Measurements from ENCODE around the gene GGA3.
"Not testable (repeated sequence)": the region's sequence is repeated elsewhere in the genome, so short reads cannot be mapped to it uniquely, and the experiment has no call there.

The GGA3 gene

DNA sequence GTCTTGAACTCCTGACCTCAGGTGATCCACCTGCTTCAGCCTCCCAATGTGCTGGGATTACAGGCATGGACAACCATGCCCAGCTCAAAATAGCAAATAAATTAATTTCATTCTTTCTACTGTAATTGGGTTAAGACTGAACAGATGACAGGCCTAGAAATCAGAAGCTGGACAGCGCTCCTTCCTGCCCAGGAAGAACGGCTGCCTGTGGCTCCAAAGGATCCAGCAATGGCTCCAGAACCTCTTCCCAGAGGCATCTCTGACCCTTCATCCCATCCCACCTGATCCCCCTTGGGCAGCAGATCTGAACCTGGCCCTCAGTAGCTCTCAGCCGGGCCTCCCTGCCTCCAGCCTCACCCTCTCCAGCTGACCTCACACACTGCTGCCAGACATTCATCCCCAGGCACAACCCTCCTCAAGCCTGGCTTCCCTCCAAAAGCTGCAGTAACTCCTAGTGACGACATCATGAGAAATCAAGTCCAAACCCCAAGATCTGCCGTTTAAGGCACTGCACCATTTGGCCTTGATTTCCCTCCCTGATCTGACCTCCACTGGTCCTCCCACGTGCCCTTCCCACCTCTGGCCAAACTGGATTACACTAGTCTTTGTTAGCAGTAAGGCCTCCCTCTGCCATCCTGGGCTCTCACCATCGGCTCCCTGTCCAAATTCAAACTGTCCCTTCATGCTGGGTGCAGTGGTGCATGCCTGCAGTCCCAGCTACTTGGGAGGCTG, 12.7 kb upstream of the GGA3 start:
- in situ Hi-C loops (cut with HindIII; ENCODE audit: low sequenced_read_pairs), result no loop called here

DNA sequence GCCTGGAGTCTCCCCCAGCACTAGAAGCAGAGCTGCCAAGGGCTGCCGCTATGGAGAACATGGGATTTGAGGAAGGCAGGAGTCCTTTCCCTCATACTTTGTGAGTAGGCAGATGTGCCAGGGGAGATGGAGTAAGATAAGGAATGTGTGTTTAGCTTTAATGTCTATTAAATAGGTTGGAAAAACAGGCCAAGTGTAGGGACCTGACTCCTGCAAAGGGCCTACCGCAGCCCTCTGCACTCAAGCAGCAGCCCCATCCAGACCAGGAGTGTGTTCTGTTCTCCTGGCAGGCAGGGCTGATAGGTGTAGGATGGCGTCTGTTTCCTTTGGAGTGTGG, 11.4 kb upstream of the GGA3 start:
- in situ Hi-C loops (cut with HindIII; ENCODE audit: low sequenced_read_pairs), result no loop called here

DNA sequence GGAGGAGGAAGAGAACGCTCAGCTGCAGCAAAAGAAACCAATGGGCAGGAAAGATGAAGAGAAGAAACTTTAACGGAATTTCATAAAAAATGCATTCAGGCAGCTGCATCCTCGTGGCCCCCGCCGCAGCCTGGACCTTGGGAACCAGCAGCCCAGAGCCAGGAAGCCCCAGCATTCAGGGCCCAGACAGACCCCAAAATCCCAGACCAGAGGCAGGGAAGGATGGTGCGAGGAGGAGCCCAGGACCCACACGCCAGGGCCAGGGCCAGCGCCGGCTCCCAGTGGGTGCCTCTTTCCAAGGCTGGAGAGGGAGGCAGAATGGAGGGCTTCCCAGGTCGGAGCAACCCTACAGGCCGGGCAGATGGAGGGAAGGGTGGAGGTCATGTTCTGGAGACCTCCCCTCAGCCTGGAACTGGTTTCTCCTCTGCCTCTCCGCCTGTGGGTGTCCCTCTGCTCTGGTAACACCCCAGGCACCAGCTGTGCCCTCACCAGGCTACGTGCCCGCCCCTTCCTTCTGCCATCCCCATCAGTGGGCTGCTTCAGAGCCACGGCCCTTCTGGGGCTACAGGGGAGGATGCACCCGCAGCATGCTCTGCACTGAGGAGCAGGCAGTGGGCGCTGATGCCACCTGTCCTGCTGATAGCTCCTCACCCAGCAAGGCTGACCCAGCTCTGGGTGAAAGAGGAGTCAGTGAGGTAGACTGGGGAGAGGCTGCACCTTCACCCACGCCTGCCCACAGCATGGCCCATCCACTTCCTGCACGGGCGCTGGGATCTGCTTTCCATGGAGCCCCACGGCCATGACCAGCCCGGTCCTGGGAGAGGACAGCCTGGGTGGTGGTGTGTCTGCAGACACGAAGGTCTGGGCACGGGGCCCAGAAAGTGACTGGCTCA, 10.8 kb upstream of the GGA3 start:
- in situ Hi-C loops (cut with HindIII; ENCODE audit: low sequenced_read_pairs), result no loop called here

DNA sequence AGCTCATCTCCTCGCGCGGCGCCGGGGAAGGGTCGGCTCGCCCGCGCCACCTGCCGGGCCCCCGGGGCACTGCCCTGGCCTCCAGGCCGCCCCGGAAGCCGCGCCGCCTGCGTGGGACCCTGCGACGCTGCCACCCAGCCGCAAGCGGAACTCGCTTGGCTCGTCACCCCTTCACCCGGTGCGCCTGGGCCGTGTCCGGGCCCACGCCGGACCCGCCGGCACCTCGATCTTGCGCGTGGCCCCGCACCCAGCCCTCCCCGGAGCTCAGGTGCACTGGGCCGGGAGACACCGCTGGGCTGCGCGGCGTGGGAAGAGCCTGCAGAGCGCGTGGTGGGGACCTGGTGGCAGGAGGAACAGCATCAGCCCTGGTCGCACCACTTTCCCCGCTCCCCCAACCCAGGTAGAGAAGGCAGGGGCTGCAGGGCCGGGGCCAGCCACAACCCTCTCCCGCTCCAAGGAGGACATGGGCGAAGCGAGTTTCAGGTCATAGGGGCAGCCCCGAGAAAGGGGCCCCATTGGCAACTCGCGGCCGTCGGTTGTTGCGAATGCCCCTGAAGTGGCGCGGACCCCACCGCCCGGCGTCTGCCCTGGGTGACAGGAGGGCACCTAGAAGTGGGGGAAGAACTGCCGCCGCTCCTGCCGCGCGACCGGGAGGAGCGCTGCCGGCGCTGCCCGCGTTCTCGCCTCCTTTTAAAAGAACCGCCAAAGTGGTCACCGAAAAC, 10.0 kb upstream of the GGA3 start:
- in situ Hi-C loops (cut with HindIII; ENCODE audit: low sequenced_read_pairs), result no loop called here

DNA sequence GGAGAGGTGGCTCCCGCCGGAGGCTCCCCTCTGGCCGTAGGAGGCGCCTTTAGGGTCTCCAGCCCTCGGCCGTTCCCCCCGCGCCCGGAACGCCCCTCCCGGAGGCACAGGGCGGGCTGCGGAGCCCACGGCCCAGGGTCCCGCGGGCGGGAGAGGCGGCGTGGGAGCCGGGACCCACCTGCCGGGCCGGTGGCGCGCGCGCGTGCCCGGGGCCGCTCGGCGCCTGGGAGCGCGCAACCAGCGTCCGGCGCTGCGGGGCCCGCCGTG, 9.5 kb upstream of the GGA3 start, which contains the start of gene MIF4GD:
Gene MIF4GD (minus strand): TSS at position 266 of the 267 bp plus-strand sequence. CDS start 1,036 bp downstream, outside the sequence.
- in situ Hi-C loops (cut with HindIII; ENCODE audit: low sequenced_read_pairs), result no loop called here

DNA sequence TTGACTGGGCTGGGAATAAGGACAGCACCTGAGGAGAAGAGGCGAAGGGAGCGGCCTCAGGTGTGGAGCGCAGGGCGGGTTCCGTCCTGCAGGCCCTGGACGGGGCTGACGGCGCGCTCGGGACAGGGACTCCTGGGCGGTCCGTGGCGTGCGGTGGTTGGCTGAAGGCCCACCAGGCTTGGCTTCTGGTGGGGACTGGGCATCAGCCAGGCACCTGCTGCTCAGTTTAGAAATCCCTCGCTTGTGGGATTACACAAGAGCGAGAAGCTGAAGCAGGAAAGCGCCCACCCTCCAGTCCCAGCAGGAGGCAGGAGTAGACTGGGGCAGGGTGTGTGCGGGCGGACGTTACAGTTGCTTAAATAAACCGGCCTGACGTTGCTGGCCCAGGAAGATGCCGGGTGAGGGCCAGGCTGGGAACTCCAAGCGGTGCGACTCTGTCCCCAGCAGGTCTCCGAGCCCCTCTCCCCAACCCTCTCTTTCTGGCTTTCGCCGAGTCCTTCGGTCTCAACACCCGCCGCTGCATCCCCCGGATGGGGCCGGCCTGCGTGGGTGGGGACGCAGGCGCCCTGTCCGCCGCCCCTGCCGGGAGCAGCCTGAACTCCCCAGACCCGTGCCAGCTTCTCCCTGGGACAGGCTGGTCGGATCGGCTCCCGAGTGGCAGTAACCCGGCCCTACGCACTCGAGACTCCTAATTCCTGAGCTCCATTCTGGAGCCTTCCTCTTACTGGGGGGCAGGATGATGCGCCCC, 9.0 kb upstream of the GGA3 start:
- in situ Hi-C loops (cut with HindIII; ENCODE audit: low sequenced_read_pairs), result no loop called here

DNA sequence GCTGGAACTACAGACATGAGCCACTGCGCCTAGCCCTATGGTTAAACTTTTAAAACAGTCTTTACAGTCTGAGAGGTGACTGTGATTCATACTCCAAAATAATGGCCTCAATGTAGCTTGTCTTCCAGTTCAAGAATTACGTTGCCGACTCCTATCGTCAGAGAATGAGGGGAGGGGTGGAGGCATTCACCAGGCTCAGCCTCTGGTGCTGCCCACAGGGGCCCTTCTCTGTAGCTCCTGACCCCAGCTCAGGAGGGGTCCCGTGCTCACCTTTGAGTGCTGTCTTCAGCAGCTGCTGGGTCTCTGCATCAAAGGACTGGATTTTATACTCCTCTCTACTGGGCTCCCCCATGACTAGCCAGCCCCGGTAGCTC, 8.4 kb upstream of the GGA3 start:
- in situ Hi-C loops (cut with HindIII; ENCODE audit: low sequenced_read_pairs), result no loop called here

DNA sequence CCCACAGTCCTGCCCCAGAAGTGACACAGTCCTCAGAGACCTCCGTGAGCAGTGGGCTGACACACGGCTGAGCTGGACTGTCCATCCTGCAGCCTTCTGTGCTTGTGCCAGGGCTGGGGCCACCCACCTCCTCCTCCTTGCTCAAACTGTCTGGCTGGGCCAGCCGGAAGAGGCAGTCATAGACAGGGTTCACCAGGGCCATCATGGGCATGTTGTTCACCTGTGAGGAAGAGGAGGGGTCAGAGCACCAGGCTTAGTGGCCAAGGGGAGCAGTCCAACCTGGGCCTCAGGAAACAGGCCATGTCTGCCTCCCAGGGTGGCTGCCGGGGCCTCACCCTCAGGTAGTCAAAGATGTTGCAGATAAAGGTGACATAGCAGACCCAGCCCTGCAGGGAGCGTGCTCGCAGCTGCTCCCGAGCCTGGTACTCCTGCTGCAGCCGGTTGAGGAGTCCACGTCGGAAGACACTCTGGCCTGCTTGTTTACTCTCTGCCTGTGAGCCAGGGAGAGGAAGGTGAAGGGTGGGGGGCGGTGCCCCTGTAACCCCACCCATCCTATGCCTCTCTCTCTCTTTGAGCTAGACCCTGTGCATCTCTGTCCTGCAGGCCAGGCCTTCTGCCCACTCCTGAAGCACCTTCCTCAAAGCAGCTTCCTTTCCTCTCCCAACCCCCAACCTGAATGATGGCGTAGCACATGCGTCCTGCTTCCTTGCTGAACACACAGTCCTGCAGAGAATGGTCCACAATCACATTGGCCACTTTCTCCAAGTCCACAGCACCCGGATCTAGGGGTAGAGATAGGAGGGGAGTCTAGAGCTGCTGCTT, 6.2 kb upstream of the GGA3 start:
- in situ Hi-C loops (cut with HindIII; ENCODE audit: low sequenced_read_pairs), result no loop called here

DNA sequence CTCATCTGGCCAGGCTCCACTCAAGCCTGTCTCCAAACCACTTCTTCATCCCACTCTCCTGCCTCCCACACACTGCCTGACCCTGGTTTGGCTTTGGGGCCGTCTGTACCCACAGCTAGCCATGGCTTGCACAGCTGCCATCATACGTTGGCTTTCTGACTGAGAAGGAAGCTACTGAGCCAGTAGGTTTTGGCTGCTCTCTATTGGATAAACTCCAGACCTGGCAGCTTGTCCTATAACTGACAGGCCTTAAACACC, 5.7 kb upstream of the GGA3 start:
- in situ Hi-C loops (cut with HindIII; ENCODE audit: low sequenced_read_pairs), result no loop called here

DNA sequence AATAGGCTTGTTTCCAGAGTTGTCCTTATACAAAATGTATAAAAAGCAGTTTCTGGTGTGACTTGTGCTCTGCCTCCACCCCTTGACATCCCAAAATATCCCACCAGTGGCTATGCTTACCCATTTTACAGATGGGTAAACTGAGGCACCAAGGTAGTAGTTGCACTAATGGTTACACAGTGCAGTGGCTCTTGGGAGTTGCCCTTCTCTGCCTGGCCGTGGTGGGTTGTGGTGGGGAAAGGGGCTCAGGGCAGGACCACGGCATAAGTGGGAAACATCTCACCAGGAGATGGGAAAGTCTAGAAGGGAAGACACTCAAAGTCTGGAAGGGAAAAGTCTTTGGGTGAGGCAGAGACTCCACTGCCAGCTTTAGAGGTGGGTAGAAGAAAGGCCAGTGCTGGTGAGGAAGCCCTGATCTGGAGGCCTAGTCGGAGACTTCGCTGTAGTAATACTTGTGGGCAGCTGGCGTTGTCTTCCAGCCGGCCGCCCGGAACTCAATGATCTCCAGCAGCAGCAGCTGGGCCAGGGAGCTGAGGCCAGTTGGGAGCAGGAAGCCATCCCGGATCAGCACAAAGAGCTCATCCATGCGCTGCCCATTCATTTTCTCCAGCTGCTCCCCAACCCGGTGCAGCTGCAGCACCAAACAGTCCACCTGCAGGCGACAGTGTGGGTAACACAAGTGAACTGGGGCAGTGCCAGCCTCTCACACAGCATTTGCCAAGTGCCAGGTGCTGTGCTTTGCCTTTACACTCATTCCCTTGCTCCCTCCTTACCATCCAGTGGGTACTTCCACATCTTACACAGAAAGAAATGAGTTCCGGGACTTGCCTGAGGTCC, 5.1 kb upstream of the GGA3 start:
- in situ Hi-C loops (cut with HindIII; ENCODE audit: low sequenced_read_pairs), result no loop called here

DNA sequence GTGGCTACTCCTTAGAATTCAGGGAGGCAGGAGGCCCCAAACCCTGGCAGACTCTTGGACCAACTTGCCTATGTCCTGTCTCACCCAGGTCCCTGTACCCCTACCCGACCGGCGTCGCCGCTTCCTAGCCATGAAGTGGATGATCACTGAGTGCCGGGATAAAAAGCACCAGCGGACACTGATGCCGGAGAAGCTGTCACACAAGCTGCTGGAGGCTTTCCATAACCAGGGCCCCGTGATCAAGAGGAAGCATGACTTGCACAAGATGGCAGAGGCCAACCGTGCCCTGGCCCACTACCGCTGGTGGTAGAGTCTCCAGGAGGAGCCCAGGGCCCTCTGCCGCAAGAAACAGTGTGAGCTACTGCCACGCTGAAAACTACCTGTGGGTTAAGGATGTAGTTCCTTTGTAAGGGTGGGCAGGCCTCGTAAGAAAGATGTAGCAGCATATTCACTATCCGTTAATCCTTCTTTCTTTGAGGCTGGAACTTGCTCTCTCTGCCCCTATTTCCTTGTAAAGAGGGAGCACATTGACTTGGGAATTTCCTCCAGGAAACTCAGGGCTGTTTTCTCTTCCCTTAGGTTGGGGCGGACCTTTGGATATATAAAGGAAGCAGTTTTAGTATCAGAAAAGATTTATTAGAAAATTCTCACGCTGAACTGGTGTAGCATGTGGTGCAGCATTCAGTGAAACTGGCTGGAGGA, 4.4 kb upstream of the GGA3 start:
- in situ Hi-C loops (cut with HindIII; ENCODE audit: low sequenced_read_pairs), result no loop called here

DNA sequence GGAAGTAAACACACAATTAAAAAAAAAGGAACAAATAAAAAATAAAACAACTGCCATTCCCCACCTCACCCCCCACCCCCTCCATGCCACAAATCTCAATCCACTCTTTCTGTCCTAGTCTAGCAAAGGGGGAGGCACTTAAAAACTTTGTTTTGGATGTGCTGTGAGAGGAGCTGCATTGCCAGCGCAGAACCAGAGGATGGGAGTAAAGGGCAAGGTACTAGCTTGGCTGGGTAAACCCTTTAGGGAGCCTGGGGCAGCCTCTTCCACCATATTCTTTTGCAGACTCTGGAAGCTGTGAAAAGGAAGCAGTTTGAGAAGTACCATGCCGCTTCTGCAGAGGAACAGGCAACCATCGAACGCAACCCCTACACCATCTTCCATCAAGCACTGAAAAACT, 1.6 kb upstream of the GGA3 start:
- in situ Hi-C loops (cut with HindIII; ENCODE audit: low sequenced_read_pairs), result no loop called here

DNA sequence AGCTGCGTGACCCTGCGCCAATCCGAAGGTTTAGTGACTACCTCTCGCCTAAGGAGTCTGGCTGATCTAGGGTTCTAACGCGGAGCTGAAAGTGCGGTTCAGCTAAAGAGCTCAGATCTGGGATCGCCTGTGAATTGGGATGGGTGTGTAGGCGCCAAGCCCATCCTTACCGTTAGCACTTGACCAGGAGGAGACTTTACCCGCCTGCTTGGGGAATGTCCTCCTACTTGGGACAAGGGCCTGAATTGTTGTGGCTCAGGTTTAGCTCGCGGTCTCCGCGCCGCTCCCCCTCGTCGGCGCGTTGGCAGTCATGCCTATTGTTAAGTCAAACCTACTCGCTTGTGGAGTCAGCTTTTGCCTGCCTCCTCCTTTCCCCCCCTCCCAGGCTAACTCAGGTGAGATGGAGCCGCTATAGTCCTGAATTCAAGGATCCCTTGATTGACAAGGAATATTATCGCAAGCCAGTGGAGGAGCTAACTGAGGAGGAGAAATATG, 753 bp upstream of the GGA3 start:
- in situ Hi-C loops (cut with HindIII; ENCODE audit: low sequenced_read_pairs), result no loop called here

DNA sequence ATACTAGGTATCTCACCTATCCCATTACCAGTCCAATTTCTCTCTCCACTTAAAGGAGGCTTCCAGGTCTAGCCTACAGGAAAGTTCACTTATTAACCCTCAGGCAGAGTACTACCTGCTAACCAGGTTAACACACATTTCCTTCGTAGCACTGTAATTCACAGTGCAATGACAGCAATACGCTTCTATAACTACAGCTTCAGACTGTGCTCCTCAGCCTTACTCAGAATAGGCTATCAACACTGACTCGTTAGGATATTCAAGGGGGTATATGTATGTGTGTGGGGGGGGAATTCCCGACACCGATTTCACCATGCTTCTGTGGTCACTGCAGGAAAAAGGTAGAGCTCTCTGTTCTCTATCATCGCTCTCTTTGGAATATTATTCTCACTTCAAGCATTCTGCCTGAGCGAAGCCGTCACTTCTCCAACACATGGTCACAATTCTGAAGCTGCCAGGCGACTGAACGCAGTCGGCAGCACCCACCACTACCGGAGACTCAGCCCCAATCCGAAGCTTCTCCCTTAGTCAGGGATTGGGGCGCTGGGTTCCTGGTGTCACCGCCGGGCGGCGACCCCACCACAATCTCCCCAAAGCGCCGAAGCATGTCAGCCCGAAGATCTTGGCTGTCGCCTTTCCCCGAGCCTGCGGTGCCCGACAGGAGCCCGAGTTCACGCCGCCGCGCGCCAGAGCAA, 618 bp downstream of the GGA3 start:
- in situ Hi-C loops (cut with HindIII; ENCODE audit: low sequenced_read_pairs), result no loop called here

DNA sequence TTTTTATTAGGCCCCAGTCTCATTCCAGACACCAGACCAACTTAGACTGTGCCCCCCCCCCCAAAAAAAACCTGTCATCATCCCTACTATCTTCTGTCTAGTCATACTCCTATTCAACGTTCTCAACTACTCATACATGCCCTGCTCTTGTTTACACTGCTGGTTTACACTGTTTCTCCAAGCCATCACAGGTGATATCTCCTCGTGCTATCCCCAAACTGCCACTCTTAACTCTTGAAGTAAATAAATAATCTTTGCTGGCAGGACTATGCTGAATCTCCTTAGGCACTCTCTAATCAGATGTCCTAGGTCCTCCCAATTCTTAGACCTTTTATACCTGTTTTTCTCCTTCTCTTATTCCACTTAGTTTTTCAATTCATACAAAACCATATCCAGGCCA, 4.2 kb downstream of the GGA3 start:
- in situ Hi-C loops (cut with HindIII; ENCODE audit: low sequenced_read_pairs), result not testable (repeated sequence)

DNA sequence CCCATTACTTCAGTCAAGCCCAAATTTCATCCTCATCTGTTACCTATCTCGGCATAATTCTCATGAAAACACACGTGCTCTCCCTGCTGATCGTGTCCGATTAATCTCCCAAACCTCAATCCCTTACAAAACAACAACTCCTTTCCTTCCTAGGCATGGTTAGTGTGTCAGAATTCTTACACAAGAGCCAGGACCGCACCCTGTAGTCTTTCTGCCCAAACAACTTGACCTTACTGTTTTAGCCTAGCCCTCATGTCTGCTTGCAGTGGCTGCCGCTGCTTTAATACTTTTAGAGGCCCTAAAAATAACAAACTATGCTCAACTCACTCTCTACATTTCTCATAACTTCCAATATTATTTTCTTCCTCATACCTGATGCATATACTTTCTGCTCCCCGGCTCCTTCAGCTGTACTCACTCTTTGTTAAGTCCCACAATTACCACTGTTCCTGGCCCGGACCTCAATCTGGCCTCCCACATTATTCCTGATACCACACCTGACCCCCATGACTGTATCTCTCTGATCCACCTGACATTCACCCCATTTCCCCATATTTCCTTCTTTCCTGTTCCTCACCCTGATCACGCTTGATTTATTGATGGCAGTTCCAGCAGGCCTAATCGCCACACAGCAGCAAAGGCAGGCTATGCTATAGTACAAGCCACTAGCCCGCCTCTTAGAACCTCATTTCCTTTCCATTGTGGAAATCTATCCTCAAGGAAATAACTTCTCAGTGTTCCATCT, 5.3 kb downstream of the GGA3 start:
- in situ Hi-C loops (cut with HindIII; ENCODE audit: low sequenced_read_pairs), result not testable (repeated sequence)

DNA sequence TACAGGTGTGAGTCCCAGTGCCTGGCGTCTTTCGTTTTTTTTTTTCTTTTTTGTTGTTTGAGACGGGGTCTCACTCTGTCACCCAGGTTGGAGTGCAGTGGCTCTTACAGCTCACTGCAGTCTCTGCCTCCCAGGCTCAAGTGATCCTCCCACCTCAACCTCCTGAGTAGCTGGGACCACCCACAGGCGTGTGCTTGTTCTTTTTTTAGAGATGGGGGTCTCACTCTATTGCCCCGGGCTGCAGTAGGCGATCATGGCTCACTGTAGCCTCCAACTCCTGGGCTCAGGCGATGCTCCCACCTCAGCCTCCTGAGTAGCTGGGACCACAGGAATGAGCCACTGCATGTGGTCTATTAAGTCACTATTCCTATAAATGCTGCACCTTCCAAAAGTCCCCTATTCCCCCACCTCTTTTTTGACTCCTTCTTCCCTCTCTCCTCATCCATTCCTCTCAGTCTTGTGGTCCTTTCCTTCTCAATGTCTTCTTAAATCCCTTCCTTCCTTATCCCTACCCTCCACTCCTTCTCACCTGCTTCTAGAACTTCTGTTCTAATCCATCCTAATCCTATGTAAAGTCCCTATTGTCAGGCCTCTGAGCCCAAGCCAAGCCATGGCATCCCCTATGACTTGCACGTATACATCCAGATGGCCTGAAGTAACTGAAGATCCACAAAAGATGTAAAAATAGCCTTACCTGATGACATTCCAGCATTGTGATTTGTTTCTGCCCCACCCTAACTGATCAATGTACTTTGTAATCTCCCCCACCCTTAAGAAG, 9.2 kb downstream of the GGA3 start:
- in situ Hi-C loops (cut with HindIII; ENCODE audit: low sequenced_read_pairs), result no loop called here
